Measurements from ENCODE around the gene SLC13A2. TPM values are rescaled to one million over a fixed set of nuclear protein-coding genes. Genes with fewer than 3 reads are reported as not detected.

Gene SLC13A2
- total RNA-seq, 1 experiment from 2014 or later = not detected

- no peak for TF ChIP-seq CTCF (conservative IDR thresholded peaks at IDR 0.05; ENCODE audit: low read depth, low read length)
- TF ChIP-seq EZH2 (IDR thresholded peaks at IDR 0.05; ENCODE audit: borderline replicate concordance, low read depth, low read length, poor library complexity, severe bottlenecking) = no peak
- CTCF ChIA-PET = interaction anchor here (0.5 kb wide), 1 partner anchor 9 kb away, joined by 3 read pairs; no protein-coding TSS in a partner anchor
- POLR2A ChIA-PET (ENCODE audit: low non-redundant PET) = no interaction called here
- H3K27me3 ChIP-seq (replicated peaks; ENCODE audit: insufficient read depth, low read depth, low read length, poor library complexity) = peaks cover 5% of the 10 kb centered on the region
- no peaks in the 10 kb centered on the region for H3K36me3 ChIP-seq (ENCODE audit: insufficient read depth, low read length, poor library complexity, severe bottlenecking)
- no peaks in the 10 kb centered on the region for H3K4me1 ChIP-seq (ENCODE audit: insufficient read depth, low read length, poor library complexity, severe bottlenecking)
- intact Hi-C loops (cut with micrococcal nuclease; ENCODE audit: unreplicated experiment) = no loop called here
- BruUV-seq (replicated peaks) = no TSS peak
- no peak for DNase-seq (ENCODE audit: low spot score)
- no peak overlapping the region for H3K4me3 ChIP-seq (ENCODE audit: low read depth, low read length, poor library complexity, severe bottlenecking)
- no peaks in the 10 kb centered on the region for H3K9me3 ChIP-seq (ENCODE audit: low read depth, low read length, poor library complexity, severe bottlenecking)
- no peak overlapping the region for H3K27ac ChIP-seq (ENCODE audit: low read depth, low read length, poor library complexity, severe bottlenecking)
Observed at GRCh38 chr17:28532050-28532960, 58.9 kb downstream of the SLC13A2 start.

GRCh38 chr17:28533091-28533807 lies 59.8 kb downstream of the SLC13A2 start:
- Histone ChIP-seq H3K36me3 (ENCODE audit: insufficient read depth, low read length, poor library complexity, severe bottlenecking) (no peaks in the 10 kb centered on the region), H3K4me3 (ENCODE audit: low read depth, low read length, poor library complexity, severe bottlenecking) (no peak overlapping the region), H3K9me3 (ENCODE audit: low read depth, low read length, poor library complexity, severe bottlenecking) (no peaks in the 10 kb centered on the region), H3K27me3 (replicated peaks; ENCODE audit: insufficient read depth, low read depth, low read length, poor library complexity) (peaks cover 5% of the 10 kb centered on the region), H3K4me1 (ENCODE audit: insufficient read depth, low read length, poor library complexity, severe bottlenecking) (no peaks in the 10 kb centered on the region), H3K27ac (ENCODE audit: low read depth, low read length, poor library complexity, severe bottlenecking) (no peak overlapping the region)
- intact Hi-C loops (cut with micrococcal nuclease; ENCODE audit: unreplicated experiment) = no loop called here
- ChIA-PET POLR2A (ENCODE audit: low non-redundant PET) (no interaction called here), CTCF (interaction anchor here (0.5 kb wide), 1 partner anchor 241 kb away, joined by 5 read pairs; no protein-coding TSS in a partner anchor)
- TF ChIP-seq CTCF (conservative IDR thresholded peaks at IDR 0.05; ENCODE audit: low read depth, low read length) (no peak), EZH2 (IDR thresholded peaks at IDR 0.05; ENCODE audit: borderline replicate concordance, low read depth, low read length, poor library complexity, severe bottlenecking) (no peak)
- BruUV-seq (replicated peaks) = no TSS peak
- no peak for DNase-seq (ENCODE audit: low spot score)

GRCh38 chr17:28534740-28535375 lies 61.4 kb downstream of the SLC13A2 start:
- DNase-seq (ENCODE audit: low spot score) = no peak
- Histone ChIP-seq H3K4me3 (ENCODE audit: low read depth, low read length, poor library complexity, severe bottlenecking) (no peak overlapping the region), H3K4me1 (ENCODE audit: insufficient read depth, low read length, poor library complexity, severe bottlenecking) (no peaks in the 10 kb centered on the region), H3K27me3 (replicated peaks; ENCODE audit: insufficient read depth, low read depth, low read length, poor library complexity) (peaks cover 5% of the 10 kb centered on the region), H3K9me3 (ENCODE audit: low read depth, low read length, poor library complexity, severe bottlenecking) (no peaks in the 10 kb centered on the region), H3K36me3 (ENCODE audit: insufficient read depth, low read length, poor library complexity, severe bottlenecking) (no peaks in the 10 kb centered on the region), H3K27ac (ENCODE audit: low read depth, low read length, poor library complexity, severe bottlenecking) (no peak overlapping the region)
- POLR2A ChIA-PET (ENCODE audit: low non-redundant PET) = no interaction called here
- no TSS peak for BruUV-seq (replicated peaks)
- TF ChIP-seq CTCF (conservative IDR thresholded peaks at IDR 0.05; ENCODE audit: low read depth, low read length) = no peak
- TF ChIP-seq EZH2 (IDR thresholded peaks at IDR 0.05; ENCODE audit: borderline replicate concordance, low read depth, low read length, poor library complexity, severe bottlenecking) = no peak
- CTCF ChIA-PET = interaction anchor here (0.9 kb wide), 1 partner anchor 12 kb away, joined by 3 read pairs; no protein-coding TSS in a partner anchor
- intact Hi-C loops (cut with micrococcal nuclease; ENCODE audit: unreplicated experiment) = no loop called here

Data from A673 (cell line).